GM21390 (cell line): ENCODE data around the gene GADD45A.

ENCODE experiments used
- ATAC-seq: cut with Tn5 transposase; IDR thresholded peaks from one replicate; pipeline ENCODE4 v1.9.1; 2021; ENCODE audit not compliant: unreplicated experiment

The GADD45A gene

DNA sequence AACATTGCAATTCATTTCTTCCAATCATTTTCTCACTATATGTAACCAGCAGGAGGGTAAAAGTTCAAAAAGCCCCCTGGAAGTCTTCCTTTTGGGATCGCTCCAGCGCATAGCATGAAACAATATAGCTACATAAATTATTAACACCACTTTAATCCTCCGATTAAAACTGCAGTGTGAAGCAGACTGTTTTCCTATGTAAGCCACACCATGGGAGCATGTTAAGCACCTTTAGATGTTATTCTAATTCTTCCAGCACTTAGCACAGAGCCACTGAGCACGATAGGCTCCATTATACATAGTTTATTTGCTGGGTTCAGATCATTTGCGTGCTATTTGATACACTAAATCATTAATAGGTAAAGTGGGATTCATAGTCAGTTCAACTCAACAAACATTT is 18.4 kb upstream of the GADD45A start:
- ATAC-seq: no peak

DNA sequence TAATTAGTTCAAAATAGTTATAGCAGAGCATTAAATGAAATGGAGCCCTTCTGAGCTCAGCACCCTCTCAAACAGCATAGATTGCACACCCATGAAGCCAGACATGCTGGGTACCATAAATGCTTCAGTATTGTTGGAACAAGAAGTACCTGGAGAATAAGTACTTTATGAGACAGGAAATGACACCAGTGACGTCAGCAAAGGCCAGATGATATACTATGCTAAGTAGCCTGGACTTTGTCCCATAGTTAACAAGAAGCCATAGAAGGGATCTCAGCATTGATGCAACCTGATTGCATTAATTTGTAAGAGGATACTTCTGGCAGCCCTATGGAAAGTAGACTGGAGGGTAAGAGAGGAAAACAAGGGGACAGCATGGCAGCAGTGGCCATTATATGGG is 16.3 kb upstream of the GADD45A start:
- no peak for ATAC-seq

DNA sequence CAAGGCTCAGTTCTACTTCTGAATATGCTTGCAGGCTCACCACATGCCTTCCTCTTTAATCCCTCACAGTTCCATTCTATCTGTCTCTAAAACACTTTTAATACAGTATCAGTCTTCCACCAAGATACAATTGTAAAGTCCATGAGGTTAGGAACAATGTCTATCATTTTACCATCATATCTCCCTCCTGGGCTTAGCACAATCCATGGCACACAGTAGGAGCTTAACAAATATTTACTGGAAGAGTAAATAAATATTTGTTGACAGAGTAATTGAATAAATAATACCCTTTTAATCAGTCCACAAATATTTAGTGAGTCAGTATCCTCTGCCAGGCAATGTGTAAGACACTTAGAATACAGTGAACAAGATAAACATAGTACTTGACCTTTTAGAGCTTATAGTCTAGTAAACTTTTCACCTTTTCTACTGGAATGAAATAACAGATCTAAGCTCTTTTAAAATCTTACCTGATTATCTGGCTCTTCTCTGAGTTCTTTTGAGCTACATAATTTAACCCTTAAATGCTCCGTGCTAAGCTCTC is 12.7 kb upstream of the GADD45A start:
- no peak for ATAC-seq

DNA sequence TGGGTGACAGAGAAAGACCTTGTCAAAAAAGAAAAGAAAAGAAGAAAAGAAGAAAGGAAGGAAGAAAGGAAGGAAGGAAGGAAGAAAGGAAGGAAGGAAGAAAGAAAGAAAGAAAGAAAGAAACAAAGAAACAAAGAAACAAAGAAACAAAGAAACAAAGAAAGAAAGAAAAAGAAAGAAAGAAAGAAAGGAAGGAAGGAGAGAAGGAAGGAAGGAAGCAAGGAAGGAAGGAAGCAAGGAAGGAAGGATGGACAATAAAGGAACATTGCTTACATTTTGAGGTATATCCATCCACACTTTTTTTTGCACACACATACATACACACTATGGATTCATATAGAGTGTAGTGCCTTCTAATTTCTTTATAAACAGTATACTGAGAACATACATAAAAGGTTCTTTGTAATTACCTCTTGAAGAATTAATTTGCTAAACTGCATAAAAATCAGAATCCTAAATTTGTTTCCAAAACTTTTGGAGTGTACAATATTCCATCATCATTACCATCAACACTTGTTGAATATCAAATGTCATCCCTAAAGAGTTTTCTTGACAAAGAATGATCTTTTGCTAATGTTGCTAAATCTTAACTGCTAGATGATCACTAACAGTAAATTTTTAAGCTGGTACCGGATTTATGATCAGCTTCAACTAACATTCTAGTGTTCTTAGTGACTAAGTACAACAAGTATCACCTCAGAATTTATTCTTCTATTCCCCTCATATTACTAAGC is 11.4 kb upstream of the GADD45A start:
- no peak for ATAC-seq

DNA sequence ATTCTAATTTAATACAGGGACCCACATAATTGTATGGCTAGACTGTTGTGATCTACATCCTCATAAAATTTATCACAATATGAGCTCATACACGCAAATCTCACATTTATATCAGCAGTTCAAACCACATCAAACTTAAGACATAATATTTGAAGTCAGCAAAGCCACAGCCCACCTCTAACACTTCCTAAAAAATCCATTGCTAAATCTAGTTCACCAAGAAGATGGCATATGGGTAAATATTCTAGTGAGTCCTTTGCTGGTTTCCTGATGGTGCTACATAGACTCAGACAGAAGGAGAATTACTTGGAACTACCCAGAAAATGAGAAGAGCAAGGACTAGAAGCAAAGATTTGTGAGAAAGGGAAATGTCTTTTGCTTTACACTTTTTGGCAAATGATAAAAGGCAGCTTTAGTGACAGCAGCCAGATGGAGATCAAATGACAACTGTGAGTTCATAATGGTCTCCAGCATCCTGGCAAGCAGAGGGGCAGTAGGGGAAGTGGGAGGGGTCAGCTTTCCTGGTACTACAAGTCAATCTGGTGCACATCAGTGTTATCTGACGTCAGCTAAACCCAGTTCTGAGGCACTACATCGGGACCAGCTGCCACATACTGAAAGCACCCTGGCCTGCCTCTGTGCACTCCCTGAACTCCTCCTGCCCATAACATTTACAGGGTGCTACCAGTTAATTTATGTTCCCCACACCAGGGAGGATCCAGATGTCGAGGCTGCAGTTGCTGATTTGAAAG is 10.6 kb upstream of the GADD45A start:
- no peak for ATAC-seq

DNA sequence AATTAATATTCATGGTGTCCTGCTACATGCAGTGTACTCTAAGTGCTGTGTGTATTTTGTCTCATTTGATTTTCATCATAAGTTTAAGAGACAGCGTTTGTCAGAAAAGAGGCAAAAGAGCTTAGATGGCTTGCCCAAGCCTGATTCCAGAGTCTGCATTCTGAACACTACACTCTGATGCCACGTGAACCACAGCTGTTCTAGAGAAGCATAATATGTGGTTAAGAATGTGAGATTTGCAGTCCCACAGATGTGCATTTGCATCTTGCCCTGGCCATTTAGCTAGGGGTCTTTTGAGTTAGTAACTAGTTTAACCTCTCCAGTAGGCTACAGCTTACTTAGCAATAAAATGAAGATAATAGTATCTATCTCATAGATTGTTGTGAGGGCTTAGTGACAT is 9.2 kb upstream of the GADD45A start:
- peak; percentile 75 for ATAC-seq

DNA sequence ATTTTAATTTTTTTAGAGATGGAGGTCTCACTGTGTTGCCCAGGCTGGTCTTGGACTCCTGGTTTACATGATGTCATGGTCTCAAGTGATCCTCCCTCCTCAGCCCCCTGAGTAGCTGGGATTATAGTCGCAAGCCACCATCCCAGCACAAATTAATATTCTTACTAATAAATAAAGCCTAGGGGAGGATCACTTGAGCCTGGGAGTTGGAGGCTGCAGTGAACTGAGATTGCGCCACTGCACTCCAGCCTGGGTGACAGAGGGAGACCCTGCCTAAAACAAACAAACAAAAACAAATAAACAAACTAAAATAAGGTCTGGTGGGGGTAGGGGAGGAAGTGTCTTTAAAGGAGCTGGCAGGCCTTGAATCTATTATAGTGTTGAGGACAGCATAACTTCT is 8.7 kb upstream of the GADD45A start:
- no peak for ATAC-seq

DNA sequence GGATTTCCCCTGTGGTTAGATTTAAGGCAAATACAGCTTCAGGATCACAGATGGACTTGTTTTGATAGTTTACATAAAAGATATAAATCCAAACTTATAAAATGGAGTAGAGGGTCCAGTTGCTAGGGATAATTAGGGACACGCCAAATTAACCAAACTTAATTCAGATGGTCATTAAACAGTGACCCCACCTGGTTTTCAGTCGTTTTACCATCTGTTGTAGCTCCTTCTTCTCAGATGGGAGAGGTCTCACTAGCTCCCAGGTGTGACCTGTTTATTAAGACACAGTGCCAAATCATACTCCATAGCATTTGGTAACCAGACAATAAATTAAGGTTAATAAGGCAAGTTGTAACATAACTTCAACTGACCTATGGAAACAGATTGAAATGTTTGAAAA is 8.1 kb upstream of the GADD45A start:
- ATAC-seq: no peak

DNA sequence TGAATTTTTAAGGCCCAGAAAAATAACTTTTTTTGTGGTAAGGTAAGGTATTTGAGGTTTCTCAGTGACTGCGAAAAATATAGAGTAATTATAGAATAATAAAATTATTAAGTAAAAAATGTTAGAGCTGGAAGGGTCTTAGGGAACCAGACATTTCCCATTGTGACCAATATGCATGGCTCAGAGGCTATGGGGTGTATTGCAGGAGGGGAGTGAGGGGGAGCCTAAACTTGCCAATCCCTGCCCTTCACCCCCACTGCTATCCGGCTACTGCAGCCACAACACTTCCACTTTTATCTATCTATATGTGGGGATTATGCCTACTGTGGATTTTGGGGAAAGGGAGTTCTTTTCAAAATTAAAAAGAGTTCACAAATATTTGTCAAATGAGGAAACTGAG is 7.6 kb upstream of the GADD45A start:
- no peak for ATAC-seq

DNA sequence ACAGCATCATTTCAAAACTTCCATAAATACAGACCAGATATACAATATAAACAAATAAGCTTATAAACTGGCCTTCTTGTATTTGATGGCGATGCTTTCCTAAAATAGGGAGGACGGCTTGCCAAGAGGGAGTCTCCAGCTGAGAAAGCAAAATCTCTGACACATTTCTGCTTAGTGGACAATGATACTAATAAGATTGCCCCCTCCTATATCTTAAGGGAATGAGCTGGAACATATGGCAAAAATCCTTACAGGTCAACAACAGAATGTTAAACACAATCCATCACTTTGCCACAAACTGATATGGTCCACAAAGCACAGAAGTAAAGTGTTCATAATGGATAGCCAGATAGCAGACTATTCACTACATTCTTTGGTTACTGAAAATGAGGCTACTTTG is 7.1 kb upstream of the GADD45A start:
- no peak for ATAC-seq

DNA sequence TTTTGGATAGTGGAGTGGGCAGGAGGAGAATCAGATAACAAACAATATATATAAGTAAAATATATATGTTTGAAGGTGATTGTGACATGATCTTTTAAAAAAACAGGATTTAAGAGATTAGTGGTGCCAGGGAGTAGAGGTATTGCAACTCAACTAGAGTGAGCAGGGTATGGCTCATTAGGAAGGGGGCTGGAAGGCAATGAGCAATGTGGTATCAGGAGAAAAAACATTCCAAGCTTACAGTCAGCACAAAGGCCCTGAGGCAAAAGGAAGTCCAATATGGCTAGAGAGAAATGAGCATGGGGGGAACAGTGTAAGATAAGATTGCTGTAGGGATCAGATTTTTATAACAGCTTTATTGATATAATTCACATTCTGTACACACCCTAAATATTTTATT is 5.3 kb upstream of the GADD45A start:
- ATAC-seq: no peak

DNA sequence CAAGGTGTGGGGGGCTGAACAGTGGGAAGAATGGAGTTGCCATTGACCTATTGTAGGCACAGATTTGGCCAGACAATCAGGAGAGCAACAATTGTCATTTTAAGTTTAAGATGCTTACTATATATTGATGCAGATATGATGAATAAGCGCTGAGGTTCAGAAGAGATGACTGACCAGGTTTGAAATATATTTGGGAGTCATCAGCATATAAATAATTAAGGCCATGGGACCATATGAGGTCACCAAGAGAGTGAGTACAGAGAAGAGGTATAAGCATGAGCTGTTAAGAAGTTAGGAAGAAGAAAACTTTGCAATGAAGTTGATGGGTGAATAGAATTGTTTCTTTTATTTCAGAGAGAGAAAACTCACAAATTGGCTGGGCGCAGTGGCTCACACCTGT is 4.5 kb upstream of the GADD45A start:
- ATAC-seq: no peak

DNA sequence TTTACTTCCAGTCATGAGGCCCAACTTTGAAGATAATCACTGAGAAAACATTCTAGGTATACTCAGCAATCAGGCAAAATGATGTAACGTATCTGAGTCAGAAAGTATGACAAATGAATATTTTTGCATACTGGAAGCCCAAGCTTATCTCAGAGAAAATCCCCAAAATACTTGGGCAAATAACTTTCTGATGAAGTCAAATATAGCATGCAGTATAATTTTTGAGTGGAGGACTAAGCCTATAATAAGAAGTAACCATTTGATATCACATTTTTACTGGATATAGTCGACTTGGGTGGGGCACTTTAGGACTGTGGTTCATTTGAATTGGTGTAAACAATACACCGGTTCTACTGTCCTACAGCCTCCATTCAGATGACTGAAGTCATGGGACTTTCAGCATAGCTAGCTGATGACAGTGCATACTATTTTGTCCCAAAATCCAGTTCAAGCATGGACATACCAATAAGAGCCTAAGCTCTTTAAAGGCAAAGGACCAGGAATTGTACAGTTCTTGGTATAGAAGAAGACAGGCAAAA is 2.3 kb upstream of the GADD45A start:
- ATAC-seq: no peak

DNA sequence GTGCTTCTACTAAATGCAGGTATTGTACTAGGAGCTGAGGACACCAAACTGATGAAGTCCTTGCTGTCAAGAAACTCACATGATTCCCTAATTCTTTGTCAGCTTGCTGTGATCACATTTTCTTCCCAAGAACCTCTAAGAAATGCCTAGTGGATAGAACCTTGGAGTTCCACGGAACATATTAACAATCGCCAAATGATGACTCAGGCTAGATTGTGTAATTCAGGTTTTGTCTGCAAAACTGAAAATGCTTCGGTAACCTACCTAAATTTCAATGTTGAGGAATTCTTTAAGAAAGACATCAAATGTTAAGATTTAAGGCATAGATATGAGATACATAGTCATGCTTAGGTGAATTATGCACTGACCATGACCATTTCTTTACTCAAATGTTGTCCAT is 1.7 kb upstream of the GADD45A start:
- no peak for ATAC-seq

DNA sequence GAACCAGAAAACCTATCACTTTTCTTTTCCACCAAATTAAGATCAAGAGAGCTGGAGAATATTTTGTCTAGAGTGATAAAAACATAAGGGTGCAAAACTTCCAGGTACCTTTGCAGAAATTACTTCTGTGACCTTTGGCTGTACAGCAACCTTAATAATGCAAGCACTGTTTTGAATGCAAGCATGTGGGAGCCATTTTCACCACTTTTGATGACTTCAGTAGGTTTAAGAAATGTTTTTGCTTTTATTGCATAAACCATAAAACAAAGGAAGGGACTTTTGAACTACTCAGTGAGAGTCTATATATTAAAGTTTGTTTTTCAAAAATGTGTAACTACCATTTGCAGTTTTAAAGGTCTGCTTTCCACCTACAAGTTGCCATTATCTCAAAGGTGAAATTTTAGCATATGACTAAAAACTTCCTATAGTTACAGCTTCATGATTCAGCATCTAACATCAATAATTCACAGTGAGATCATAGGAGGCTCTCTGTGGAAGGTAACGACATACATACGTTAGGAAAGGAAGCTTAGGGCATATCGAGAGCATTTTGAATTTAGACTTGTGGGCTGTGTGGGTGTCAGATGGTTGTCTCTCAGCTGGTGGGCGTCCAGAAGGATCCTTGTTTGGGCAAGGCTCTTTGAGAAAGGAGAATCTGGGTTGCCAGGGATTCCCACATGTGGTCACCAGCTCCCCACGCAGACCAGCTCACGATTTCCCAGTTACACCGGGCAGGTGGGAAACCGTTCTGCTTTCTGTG is 1.1 kb upstream of the GADD45A start:
- no peak for ATAC-seq

DNA sequence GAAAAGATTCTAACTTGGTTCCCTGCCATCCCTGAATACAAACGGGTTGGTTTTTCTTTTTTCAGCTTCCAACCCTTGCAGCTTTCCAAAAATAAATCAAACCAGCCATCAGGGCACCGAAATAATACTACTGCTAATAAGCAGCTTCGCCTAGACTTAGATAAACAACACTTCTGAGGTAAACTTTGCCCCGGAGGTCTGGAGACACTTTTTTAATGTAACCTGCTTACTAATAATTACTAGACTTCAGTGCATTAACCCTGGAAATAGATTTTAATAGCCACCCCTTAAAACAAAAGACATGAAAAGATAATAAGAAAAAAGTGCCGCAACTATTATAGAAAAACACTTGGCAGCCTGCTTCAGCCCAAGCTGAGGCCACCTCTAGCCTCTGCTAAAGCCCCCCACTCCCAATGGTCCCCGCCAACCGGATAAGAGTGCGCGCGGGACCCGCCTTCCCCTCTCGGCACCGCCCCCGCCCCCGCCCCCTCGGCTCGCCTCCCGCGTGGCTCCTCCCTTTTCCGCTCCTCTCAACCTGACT is 405 bp upstream of the GADD45A start:
- ATAC-seq: no peak

DNA sequence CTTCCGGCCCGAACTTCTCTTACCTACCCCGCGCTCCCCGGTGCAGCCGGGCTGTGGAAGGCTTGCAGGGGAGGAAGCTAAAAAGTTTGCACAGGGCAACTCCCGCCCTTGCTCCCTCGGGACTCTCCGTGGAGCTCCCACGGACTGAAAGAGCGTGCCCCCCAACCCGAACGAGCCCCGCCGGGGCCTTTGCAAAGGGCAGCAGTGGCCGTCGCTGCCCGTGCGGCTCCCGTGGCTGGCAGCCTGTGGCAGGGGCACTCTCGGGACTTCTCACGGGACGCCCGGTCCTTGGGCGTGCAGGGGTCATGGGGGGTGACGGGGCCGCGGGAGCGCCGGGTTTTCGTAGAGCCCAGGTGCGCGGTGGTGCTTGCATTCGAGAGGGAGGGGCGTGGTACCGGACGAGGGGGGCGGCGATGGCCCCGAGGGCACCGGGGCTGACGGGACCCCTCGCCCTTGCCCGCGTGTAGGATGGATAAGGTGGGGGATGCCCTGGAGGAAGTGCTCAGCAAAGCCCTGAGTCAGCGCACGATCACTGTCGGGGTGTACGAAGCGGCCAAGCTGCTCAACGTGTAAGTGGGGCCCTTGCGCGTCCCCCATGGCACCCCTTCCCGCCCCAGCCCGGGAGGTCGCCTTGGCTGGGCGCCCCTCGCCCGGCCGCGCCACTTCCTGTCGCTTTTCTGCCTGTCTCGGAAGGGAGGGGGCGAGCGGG is 711 bp downstream of the GADD45A start:
- ATAC-seq: peak; percentile 11

DNA sequence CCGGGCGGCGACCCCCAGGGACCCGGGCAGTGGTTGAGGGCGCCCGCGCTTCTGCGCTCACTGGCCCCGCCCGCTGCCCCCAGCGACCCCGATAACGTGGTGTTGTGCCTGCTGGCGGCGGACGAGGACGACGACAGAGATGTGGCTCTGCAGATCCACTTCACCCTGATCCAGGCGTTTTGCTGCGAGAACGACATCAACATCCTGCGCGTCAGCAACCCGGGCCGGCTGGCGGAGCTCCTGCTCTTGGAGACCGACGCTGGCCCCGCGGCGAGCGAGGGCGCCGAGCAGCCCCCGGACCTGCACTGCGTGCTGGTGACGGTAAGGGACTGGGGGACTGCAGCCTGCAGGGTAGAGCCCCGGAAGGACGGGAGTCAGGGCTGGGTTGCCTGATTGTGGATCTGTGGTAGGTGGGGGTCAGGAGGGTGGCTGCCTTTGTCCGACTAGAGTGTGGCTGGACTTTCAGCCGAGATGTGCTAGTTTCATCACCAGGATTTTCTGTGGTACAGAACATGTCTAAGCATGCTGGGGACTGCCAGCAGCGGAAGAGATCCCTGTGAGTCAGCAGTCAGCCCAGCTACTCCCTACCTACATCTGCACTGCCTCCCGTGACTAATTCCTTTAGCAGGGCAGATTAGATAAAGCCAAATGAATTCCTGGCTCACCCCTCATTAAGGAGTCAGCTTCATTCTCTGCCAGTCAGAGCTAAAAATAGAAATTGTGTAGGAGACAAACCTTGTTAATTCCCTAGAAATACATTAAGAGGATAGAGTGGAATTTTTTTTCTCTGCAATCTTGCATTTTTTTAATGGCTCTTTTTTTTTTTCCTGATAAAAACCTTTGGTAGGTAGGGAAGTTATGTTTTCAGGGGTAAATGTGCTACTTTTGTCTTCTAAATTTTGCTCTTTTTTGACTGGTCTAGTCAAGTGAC is 1.5 kb downstream of the GADD45A start:
- ATAC-seq: peak; percentile 23

DNA sequence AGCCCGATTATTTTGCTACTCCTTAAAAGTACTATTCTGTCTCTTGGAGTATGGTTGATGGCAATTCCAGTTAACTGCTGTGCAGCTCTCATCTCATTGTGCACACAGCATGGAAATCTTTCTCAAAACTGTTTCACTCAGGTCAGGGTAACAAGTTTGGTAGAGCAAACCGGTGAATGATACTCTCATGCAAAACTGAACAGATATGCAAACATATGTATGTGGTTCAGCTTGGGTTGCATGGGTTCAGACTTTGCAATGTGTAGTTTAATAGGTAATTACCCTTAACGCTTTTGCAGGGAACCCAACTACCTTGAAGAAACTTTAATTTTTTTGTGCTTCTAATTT is 2.2 kb downstream of the GADD45A start:
- no peak for ATAC-seq

DNA sequence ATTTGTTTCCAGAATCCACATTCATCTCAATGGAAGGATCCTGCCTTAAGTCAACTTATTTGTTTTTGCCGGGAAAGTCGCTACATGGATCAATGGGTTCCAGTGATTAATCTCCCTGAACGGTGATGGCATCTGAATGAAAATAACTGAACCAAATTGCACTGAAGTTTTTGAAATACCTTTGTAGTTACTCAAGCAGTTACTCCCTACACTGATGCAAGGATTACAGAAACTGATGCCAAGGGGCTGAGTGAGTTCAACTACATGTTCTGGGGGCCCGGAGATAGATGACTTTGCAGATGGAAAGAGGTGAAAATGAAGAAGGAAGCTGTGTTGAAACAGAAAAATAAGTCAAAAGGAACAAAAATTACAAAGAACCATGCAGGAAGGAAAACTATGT is 2.6 kb downstream of the GADD45A start:
- ATAC-seq: no peak
